ENCODE results near the gene CDK19. TPM values are rescaled to one million over a fixed set of nuclear protein-coding genes. Genes with fewer than 3 reads are reported as not detected.
"Not testable (repeated sequence)": the region's sequence is repeated elsewhere in the genome, so short reads cannot be mapped to it uniquely, and the experiment has no call there.

Gene CDK19
- total RNA-seq, 3 donors from 2014 or later (not counting 1 experiment from before 2014, with no cell fraction given): 21.2 to 30.8 (median 25.9) TPM

DNA sequence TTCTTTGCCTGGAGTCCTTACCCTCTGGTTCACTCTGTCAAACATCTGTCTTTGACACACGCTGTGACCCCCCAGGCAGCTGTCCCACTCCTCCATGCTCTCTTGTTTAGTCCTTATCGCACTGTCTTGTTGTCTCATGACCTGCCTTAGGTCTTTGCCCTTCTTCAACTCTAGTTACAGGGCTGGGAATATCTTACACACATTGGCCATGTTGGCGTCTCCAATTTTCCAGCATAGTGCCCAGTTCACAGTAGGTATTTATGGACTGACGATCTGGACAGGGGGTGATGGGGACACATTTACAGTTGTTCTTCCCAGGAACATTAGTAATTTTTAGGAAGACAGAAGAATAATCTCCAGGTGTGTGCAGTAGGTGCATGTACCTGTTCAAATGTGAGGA lies 209.1 kb downstream of the CDK19 start:
- Histone ChIP-seq H3K36me3 (ENCODE audit: control insufficient read depth, insufficient read depth, low read length) (peaks cover 2% of the 10 kb centered on the region), H3K9me3 (ENCODE audit: control insufficient read depth, insufficient read depth, low read length) (no peaks in the 10 kb centered on the region), H3K27me3 (ENCODE audit: control insufficient read depth, insufficient read depth, low read length) (no peaks in the 10 kb centered on the region), H3K4me1 (ENCODE audit: control insufficient read depth, insufficient read depth, low read length) (no peaks in the 10 kb centered on the region), H3K27ac (ENCODE audit: low read length) (no peak overlapping the region), H3K4me3 (ENCODE audit: low read length) (no peak overlapping the region)
- H3K27me3 Mint-ChIP-seq (ENCODE audit: low read depth in 2 of 2): no peaks in the 10 kb centered on the region
- H3K4me3 Mint-ChIP-seq: no peak overlapping the region
- no peak overlapping the region for H3K27ac Mint-ChIP-seq
- H3K4me1 Mint-ChIP-seq: no peaks in the 10 kb centered on the region
- ATAC-seq (no peak), DNase-seq (no peak)
- TF ChIP-seq, protein P1, sequence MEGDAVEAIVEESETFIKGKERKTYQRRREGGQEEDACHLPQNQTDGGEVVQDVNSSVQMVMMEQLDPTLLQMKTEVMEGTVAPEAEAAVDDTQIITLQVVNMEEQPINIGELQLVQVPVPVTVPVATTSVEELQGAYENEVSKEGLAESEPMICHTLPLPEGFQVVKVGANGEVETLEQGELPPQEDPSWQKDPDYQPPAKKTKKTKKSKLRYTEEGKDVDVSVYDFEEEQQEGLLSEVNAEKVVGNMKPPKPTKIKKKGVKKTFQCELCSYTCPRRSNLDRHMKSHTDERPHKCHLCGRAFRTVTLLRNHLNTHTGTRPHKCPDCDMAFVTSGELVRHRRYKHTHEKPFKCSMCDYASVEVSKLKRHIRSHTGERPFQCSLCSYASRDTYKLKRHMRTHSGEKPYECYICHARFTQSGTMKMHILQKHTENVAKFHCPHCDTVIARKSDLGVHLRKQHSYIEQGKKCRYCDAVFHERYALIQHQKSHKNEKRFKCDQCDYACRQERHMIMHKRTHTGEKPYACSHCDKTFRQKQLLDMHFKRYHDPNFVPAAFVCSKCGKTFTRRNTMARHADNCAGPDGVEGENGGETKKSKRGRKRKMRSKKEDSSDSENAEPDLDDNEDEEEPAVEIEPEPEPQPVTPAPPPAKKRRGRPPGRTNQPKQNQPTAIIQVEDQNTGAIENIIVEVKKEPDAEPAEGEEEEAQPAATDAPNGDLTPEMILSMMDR (IDR thresholded peaks at IDR 0.05): no peak
- intact Hi-C loops (cut with micrococcal nuclease): no loop called here
- H3K9me3 Mint-ChIP-seq: no peaks in the 10 kb centered on the region
- no peaks in the 10 kb centered on the region for H3K36me3 Mint-ChIP-seq
- WGBS (ENCODE audit: insufficient coverage): 97% methylated on average over 3 of the region's 4 CpGs

DNA sequence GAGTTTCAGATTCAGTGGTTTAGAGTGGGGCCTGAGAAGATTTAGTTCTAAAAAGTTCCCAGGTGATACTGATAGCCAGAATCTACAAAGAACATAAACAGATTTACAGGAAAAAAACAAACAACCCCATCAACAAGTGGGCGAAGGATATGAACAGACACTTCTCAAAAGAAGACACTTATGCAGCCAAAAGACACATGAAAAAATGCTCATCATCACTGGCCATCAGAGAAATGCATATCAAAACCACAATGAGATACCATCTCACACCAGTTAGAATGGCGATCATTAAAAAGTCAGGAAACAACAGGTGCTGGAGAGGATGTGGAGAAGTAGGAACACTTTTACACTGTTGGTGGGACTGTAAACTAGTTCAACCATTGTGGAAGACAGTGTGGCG lies 214.6 kb downstream of the CDK19 start:
- H3K27ac ChIP-seq (ENCODE audit: low read length): not testable (repeated sequence)

DNA sequence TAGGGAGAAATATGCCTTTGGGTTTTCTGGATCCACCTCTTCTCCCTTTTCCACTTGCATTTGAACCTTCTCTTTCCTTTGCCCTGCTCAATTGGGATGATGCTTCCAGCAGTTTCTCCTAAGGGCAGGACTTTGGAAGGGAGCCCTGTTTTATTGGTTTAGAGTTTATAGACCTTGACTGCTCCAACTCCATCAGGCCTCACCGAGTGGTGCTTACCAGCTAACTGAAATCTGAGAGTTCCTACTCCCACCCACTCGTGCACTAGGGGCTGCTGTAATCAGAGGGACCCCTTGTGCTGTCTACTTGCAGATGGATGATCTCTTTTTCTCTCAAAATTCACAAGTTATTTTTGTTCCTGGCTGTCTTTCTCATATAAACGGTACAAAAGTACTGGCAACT lies 217.5 kb downstream of the CDK19 start:
- no peaks in the 10 kb centered on the region for H3K4me1 ChIP-seq (ENCODE audit: control insufficient read depth, insufficient read depth, low read length)
- DNase-seq (no peak), ATAC-seq (no peak)
- H3K27ac ChIP-seq (ENCODE audit: low read length): no peak overlapping the region
- no peak overlapping the region for H3K4me3 ChIP-seq (ENCODE audit: low read length)
- no peaks in the 10 kb centered on the region for H3K9me3 Mint-ChIP-seq
- H3K27me3 ChIP-seq (ENCODE audit: control insufficient read depth, insufficient read depth, low read length): no peaks in the 10 kb centered on the region
- peaks cover 0 to under 1% of the 10 kb centered on the region in 2 donors for H3K4me1 Mint-ChIP-seq
- H3K27ac Mint-ChIP-seq: no peak overlapping the region
- 95% methylated on average over 3 of the region's 3 CpGs for WGBS (ENCODE audit: insufficient coverage)
- H3K36me3 ChIP-seq (ENCODE audit: control insufficient read depth, insufficient read depth, low read length): no peaks in the 10 kb centered on the region
- no peak overlapping the region for H3K4me3 Mint-ChIP-seq
- TF ChIP-seq, protein P1 (IDR thresholded peaks at IDR 0.05): no peak
- no peaks in the 10 kb centered on the region for H3K9me3 ChIP-seq (ENCODE audit: control insufficient read depth, insufficient read depth, low read length)
- H3K36me3 Mint-ChIP-seq: no peaks in the 10 kb centered on the region
- intact Hi-C loops (cut with micrococcal nuclease): no loop called here
- H3K27me3 Mint-ChIP-seq (ENCODE audit: low read depth in 2 of 2): no peaks in the 10 kb centered on the region

More for the DNA sequence above, 214.6 kb downstream of the CDK19 start:
- H3K36me3 ChIP-seq (ENCODE audit: control insufficient read depth, insufficient read depth, low read length); H3K4me3 Mint-ChIP-seq; DNase-seq; H3K27me3 ChIP-seq (ENCODE audit: control insufficient read depth, insufficient read depth, low read length); H3K4me1 ChIP-seq (ENCODE audit: control insufficient read depth, insufficient read depth, low read length); H3K4me3 ChIP-seq (ENCODE audit: low read length); H3K27me3 Mint-ChIP-seq (ENCODE audit: low read depth in 2 of 2); ATAC-seq; H3K9me3 ChIP-seq (ENCODE audit: control insufficient read depth, insufficient read depth, low read length); H3K9me3 Mint-ChIP-seq; H3K27ac Mint-ChIP-seq; intact Hi-C loops (cut with micrococcal nuclease); H3K4me1 Mint-ChIP-seq; H3K36me3 Mint-ChIP-seq: not testable (repeated sequence)
- WGBS (ENCODE audit: insufficient coverage): 100% methylated on average over 1 of the region's 3 CpGs

DNA sequence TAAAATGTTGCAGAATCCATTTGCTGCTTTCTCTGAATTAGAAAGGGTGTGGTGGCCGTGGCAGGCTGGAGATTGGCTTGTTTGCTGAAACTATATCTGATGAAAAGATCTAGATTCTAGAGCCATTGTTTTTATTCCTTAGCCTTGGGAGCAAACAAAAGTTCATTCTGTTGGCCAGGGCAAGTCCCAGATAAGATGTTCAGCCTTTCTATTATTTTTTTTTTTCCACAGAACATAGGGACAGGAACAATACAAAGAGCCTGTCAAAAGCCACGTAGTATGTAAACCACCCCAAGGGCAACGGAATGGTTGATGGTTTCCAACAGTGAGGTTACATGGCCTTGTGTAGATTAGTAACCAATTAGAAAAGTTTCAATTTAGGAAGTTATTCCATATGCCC lies 218.9 kb downstream of the CDK19 start:
- Mint-ChIP-seq H3K9me3 (no peaks in the 10 kb centered on the region), H3K27ac (no peak overlapping the region), H3K4me3 (no peak overlapping the region), H3K36me3 (no peaks in the 10 kb centered on the region), H3K4me1 (peaks cover 0 to 5% of the 10 kb centered on the region in 2 donors), H3K27me3 (ENCODE audit: low read depth in 2 of 2) (no peaks in the 10 kb centered on the region)
- H3K27ac ChIP-seq (ENCODE audit: low read length): no peak overlapping the region
- TF ChIP-seq, protein P1 (IDR thresholded peaks at IDR 0.05): no peak
- H3K4me3 ChIP-seq (ENCODE audit: low read length): no peak overlapping the region
- DNase-seq (no peak), ATAC-seq (no peak)
- H3K36me3 ChIP-seq (ENCODE audit: control insufficient read depth, insufficient read depth, low read length): no peaks in the 10 kb centered on the region
- WGBS (ENCODE audit: insufficient coverage): 92% methylated on average over 3 of the region's 3 CpGs
- H3K9me3 ChIP-seq (ENCODE audit: control insufficient read depth, insufficient read depth, low read length): no peaks in the 10 kb centered on the region
- no peaks in the 10 kb centered on the region for H3K27me3 ChIP-seq (ENCODE audit: control insufficient read depth, insufficient read depth, low read length)
- intact Hi-C loops (cut with micrococcal nuclease): no loop called here
- H3K4me1 ChIP-seq (ENCODE audit: control insufficient read depth, insufficient read depth, low read length): no peaks in the 10 kb centered on the region

All from natural killer cell (primary cell).